ENCODE results near the gene HGS. TPM values are rescaled to one million over a fixed set of nuclear protein-coding genes. Genes with fewer than 3 reads are reported as not detected.
"Not testable (repeated sequence)": the region's sequence is repeated elsewhere in the genome, so short reads cannot be mapped to it uniquely, and the experiment has no call there.

The HGS gene
- total and polyA plus RNA-seq, 12 donors, result 33.1 to 102 (median 39.3) TPM

DNA sequence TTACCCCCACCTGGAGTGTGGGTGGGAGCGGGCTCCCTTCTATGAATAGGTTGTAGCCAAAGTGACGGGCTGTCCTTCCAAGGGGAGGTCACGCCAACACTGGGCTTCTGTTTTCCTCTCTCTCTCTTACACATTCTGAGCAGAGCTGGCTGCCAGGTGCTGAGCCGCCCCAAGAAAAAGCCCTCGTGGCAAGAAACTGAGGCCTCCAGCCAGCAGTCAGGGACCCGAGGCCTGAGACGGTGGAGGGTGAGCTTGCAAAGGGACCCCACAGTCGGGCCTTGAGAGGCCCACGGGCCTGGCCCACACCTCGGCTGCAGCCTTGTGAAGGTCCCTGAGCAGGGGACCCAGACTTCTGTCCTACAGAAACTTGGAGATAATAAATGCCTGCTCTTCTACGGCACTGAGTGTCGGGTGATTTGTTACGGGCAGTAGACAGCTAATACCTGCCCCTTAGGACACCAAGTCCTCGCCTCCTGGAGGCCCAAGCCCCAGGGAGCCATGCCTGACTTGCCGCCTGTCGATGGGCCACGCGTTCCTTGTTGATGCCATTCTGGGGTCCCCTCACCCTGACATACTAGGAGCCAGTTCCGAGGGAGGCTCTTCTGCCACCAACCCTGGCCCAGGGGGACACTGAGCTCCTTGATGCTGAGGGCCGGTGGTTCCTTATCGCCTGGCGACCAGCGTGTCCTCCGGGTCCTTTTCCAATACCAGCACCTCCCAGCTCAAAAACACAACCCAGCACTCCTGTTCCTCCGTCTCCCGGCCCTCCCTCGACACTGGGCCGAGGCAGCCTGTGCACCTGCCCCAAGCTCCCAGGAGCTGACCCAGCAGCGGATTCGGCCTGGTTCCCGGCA is 54.4 kb downstream of the HGS start:
- Histone ChIP-seq H3K27ac (no peak overlapping the region), H3K4me1 (peaks cover 2 to 21% (median 10%) of the 10 kb centered on the region in 9 donors), H3K4me3 (no peak overlapping the region), H3K36me3 (no peaks in the 10 kb centered on the region), H3K27me3 (peaks cover 0 to 19% (median 10%) of the 10 kb centered on the region in 7 donors), H3K9me3 (no peaks in the 10 kb centered on the region)
- no peak for DNase-seq
- 84 to 88% methylated on average over 31 of the region's 31 CpGs for WGBS, 2 donors
- TF ChIP-seq, protein P1, sequence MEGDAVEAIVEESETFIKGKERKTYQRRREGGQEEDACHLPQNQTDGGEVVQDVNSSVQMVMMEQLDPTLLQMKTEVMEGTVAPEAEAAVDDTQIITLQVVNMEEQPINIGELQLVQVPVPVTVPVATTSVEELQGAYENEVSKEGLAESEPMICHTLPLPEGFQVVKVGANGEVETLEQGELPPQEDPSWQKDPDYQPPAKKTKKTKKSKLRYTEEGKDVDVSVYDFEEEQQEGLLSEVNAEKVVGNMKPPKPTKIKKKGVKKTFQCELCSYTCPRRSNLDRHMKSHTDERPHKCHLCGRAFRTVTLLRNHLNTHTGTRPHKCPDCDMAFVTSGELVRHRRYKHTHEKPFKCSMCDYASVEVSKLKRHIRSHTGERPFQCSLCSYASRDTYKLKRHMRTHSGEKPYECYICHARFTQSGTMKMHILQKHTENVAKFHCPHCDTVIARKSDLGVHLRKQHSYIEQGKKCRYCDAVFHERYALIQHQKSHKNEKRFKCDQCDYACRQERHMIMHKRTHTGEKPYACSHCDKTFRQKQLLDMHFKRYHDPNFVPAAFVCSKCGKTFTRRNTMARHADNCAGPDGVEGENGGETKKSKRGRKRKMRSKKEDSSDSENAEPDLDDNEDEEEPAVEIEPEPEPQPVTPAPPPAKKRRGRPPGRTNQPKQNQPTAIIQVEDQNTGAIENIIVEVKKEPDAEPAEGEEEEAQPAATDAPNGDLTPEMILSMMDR (IDR thresholded peaks at IDR 0.05), result no peak
- intact Hi-C loops (cut with DNase I), result no loop called here
- ATAC-seq, result no peak

DNA sequence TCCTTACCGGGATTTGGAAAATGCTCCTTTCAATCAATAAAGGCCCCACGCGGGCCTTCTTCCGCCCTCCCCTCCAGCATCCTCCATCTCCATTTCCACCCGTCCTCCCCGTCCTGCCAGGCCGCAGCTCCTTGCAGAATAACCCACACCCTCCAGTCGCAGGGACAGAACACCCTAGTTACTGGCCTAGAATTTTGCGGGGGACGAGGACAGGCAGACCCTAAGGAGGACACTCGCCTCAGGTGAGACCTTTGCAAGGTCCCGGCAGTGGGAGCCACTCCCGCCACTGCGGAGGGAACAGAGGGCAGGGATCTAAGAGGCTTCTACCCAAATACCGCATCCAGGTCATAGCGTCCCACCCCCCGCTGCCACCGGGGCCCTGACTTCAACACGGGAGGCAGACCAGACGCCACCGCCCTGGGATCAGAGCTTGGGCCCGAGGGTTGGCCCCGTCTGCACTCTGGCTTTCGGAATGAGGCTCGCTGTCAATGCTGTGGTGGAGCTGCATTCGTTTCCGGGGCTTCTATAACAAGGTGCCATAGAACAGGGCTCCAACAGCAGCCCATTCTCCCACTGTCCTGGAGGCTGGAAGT is 55.1 kb downstream of the HGS start:
- Histone ChIP-seq H3K4me3 (no peak overlapping the region), H3K27me3 (peaks cover 0 to 14% (median 10%) of the 10 kb centered on the region in 7 donors), H3K27ac (no peak overlapping the region), H3K9me3 (no peaks in the 10 kb centered on the region), H3K4me1 (peaks cover under 1 to 16% (median 10%) of the 10 kb centered on the region in 9 donors), H3K36me3 (no peaks in the 10 kb centered on the region)
- 85% methylated on average over 27 of the region's 27 CpGs for WGBS, 2 donors
- ATAC-seq (no peak), DNase-seq (no peak)
- intact Hi-C loops (cut with DNase I), result no loop called here
- TF ChIP-seq, protein P1 (IDR thresholded peaks at IDR 0.05), result no peak

DNA sequence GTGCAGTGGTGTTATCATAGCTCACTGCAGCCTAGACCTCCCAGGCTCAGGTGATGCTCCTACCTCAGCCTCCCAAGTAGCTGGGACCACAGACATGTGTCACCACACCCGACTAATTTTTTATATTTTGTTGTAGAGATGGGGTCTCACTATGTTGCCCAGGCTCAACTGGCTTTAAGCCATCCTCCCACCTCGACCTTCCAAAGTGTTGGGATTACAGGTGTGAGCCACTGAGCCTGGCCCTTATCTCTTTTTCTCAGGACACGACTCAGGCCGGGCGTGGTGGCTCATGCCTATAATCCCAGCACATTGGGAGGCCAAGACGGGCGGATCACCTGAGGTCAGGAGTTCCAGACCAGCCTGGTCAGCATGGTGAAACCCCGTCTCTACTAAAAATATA is 55.8 kb downstream of the HGS start:
- Histone ChIP-seq H3K4me1 (peaks cover 0 to 14% (median 10%) of the 10 kb centered on the region in 9 donors), H3K27me3 (peaks cover 0 to 14% (median 10%) of the 10 kb centered on the region in 7 donors)
- H3K27ac ChIP-seq; H3K36me3 ChIP-seq; H3K9me3 ChIP-seq; ATAC-seq; DNase-seq; intact Hi-C loops (cut with DNase I); H3K4me3 ChIP-seq: not testable (repeated sequence)
- 89 to 95% methylated on average over 8 of the region's 8 CpGs for WGBS, 2 donors

DNA sequence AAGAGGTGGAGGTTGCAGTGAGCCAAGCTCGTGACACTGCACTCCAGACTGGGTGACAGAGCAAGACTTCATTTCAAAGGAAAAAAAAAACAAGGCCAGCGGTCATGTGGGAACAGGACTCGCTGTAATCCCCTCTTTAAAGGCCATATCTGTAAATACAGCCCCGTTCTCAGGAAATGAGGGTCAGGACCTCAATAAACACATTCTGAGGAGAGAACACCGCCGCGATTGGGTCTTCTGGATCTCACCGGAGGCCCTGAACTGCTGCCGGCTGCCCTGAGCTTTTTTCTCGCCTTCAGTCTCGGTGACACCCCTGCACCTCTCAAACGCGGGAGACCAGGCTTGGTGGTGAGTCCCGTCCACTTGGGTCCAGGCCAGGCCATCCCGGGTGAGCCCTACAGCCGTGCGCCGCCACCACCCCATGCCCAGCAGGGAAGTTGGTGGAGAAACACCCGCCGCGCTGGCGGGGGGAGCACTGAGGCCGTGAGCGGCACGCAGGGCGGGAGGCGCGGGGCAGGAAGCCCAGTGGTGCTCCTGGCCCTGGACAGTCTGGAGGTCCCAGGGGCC is 56.7 kb downstream of the HGS start:
- Histone ChIP-seq H3K27ac (no peak overlapping the region), H3K4me1 (peaks cover 0 to 9% (median 7%) of the 10 kb centered on the region in 9 donors), H3K36me3 (no peaks in the 10 kb centered on the region), H3K27me3 (peaks cover 0 to 14% (median 10%) of the 10 kb centered on the region in 7 donors), H3K4me3 (no peak overlapping the region), H3K9me3 (no peaks in the 10 kb centered on the region)
- DNase-seq, result no peak
- intact Hi-C loops (cut with DNase I), result no loop called here
- 43 to 56% methylated on average over 28 of the region's 28 CpGs for WGBS, 2 donors
- ATAC-seq, result peak in 2 of 8 donors; percentile 34 to 58
- TF ChIP-seq, protein P1 (IDR thresholded peaks at IDR 0.05), result no peak
